Measurements from ENCODE around the gene ZMYM2.

DNA sequence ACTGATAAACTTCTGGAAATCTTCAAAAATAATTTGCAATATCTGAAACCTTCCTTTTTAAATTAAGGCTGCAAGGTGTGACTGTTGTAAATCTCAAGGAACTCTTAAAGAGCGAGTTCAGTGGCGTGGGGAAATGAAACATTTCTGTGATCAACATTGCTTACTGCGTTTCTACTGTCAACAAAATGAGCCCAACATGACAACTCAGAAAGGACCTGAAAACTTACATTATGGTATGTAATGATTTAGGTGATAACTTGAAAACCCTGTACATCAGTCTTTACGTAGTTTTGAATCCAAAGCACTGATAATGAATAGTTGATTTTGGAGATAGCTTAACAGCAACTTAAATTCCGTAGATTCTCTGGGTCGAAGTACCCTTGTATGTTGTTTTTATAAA lies 92.8 kb downstream of the ZMYM2 start:
- no peak for TF ChIP-seq EZH2 (IDR thresholded peaks at IDR 0.05; ENCODE audit: borderline replicate concordance, low read depth, low read length, poor library complexity, severe bottlenecking)
- TF ChIP-seq, protein P1, sequence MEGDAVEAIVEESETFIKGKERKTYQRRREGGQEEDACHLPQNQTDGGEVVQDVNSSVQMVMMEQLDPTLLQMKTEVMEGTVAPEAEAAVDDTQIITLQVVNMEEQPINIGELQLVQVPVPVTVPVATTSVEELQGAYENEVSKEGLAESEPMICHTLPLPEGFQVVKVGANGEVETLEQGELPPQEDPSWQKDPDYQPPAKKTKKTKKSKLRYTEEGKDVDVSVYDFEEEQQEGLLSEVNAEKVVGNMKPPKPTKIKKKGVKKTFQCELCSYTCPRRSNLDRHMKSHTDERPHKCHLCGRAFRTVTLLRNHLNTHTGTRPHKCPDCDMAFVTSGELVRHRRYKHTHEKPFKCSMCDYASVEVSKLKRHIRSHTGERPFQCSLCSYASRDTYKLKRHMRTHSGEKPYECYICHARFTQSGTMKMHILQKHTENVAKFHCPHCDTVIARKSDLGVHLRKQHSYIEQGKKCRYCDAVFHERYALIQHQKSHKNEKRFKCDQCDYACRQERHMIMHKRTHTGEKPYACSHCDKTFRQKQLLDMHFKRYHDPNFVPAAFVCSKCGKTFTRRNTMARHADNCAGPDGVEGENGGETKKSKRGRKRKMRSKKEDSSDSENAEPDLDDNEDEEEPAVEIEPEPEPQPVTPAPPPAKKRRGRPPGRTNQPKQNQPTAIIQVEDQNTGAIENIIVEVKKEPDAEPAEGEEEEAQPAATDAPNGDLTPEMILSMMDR (conservative IDR thresholded peaks at IDR 0.05; ENCODE audit: low read depth, low read length), result no peak

Measured in A673 (cell line).